IMR-90 (cell line): ENCODE data around the gene ZBTB47. TPM values are rescaled to one million over a fixed set of nuclear protein-coding genes. Genes with fewer than 3 reads are reported as not detected.

Source experiments
- ATAC-seq: fragments of 200-7000 bp; cut with Tn5 transposase; 2 replicates; pipeline ENCODE4 v1.9.1; 2020; ENCODE audit warnings: low read depth, mild to moderate bottlenecking, moderate library complexity
- BruUV-seq: library from RNA; stranded (reverse); fragments of 400-500 nt; replicated peaks from 2 replicates; lab custom pipeline; 2021; lab: Mats Ljungman, UMichigan
- CTCF ChIA-PET: fragments of 300-600 bp; formaldehyde crosslinking; extraction: SDS; loops from one replicate; lab custom pipeline; 2021; ENCODE audit warnings: antibody characterized with exemption; lab: Yijun Ruan, JAX
- POLR2A ChIA-PET: fragments of 300-600 bp; sonication (Branson Sonifier 250); formaldehyde crosslinking; loops from one replicate; lab custom pipeline; 2022; ENCODE audit warnings: antibody characterized with exemption; ENCODE audit not compliant: unreplicated experiment; lab: Charles Lee
- DNase-seq: peaks from one replicate; pipeline ENCODE4 v3.0.0; 2013
- H2AFZ ChIP-seq: replicated peaks from 2 replicates; pipeline ENCODE3; 2013; ENCODE audit warnings: low read length, mild to moderate bottlenecking; ENCODE audit not compliant: poor library complexity
- H2AK5ac ChIP-seq: 2 replicates; pipeline ENCODE4 v1.6.1; 2013; ENCODE audit warnings: low read depth, low read length, inconsistent platforms
- H2AK9ac ChIP-seq: replicated peaks from 2 replicates; pipeline ENCODE3; 2013; ENCODE audit warnings: mild to moderate bottlenecking, low read depth, low read length, moderate library complexity; ENCODE audit not compliant: poor library complexity
- H2BK120ac ChIP-seq: 2 replicates; pipeline ENCODE4 v1.6.1; 2013; ENCODE audit warnings: low read depth, low read length, inconsistent platforms
- H2BK15ac ChIP-seq: 3 replicates; pipeline ENCODE4 v1.6.1; 2013; ENCODE audit warnings: low read depth, low read length, inconsistent platforms
- H2BK20ac ChIP-seq: 2 replicates; pipeline ENCODE4 v1.6.1; 2013; ENCODE audit warnings: low read depth, mild to moderate bottlenecking, inconsistent platforms, low read length, moderate library complexity
- H2BK5ac ChIP-seq: 2 replicates; pipeline ENCODE4 v1.6.1; 2013; ENCODE audit warnings: mild to moderate bottlenecking, low read depth, low read length, inconsistent platforms; ENCODE audit not compliant: poor library complexity, severe bottlenecking
- H3K14ac ChIP-seq: replicated peaks from 2 replicates; pipeline ENCODE4 v1.6.1; 2013; ENCODE audit warnings: low read depth, low read length, inconsistent platforms
- H3K18ac ChIP-seq: 2 replicates; pipeline ENCODE4 v1.6.1; 2013; ENCODE audit warnings: low read depth, low read length, control low read depth
- H3K23ac ChIP-seq: 2 replicates; pipeline ENCODE4 v1.6.1; 2013; ENCODE audit warnings: low read depth, low read length, inconsistent platforms
- H3K27ac ChIP-seq: 2 replicates; pipeline ENCODE4 v1.5.1; 2013; ENCODE audit warnings: mild to moderate bottlenecking, control low read depth, low read length; ENCODE audit not compliant: insufficient read depth
- H3K27me3 ChIP-seq: 2 replicates; pipeline ENCODE4 v1.6.1; 2013; ENCODE audit warnings: low read length; ENCODE audit not compliant: control insufficient read depth, insufficient read depth
- H3K36me3 ChIP-seq: 2 replicates; pipeline ENCODE4 v1.6.1; 2013; ENCODE audit warnings: low read length, mixed read lengths; ENCODE audit not compliant: control insufficient read depth, insufficient read depth
- H3K4ac ChIP-seq: 2 replicates; pipeline ENCODE4 v1.6.1; 2013; ENCODE audit warnings: low read depth, low read length, inconsistent platforms
- H3K4me1 ChIP-seq: 2 replicates; pipeline ENCODE4 v1.6.1; 2013; ENCODE audit warnings: low read length, mixed read lengths; ENCODE audit not compliant: control insufficient read depth, insufficient read depth
- H3K4me2 ChIP-seq: 2 replicates; pipeline ENCODE4 v1.6.1; 2013; ENCODE audit warnings: low read depth, mild to moderate bottlenecking, control low read depth, low read length, moderate library complexity
- H3K4me3 ChIP-seq: 2 replicates; pipeline ENCODE4 v1.5.1; 2013; ENCODE audit warnings: low read depth, mild to moderate bottlenecking, control low read depth, low read length, moderate library complexity; ENCODE audit not compliant: insufficient read depth
- H3K56ac ChIP-seq: 2 replicates; pipeline ENCODE4 v1.6.1; 2013; ENCODE audit warnings: low read length, inconsistent platforms; ENCODE audit not compliant: insufficient read depth; ENCODE audit errors: extremely low read depth
- H3K79me1 ChIP-seq, 2 experiments: 2 replicates each; pipeline ENCODE4 v1.6.1; 2013; ENCODE audit warnings: low read length in 2 of 2, inconsistent platforms in 1 of 2, low read depth in 1 of 2
- H3K9ac ChIP-seq: 2 replicates; pipeline ENCODE4 v1.6.1; 2013; ENCODE audit warnings: low read depth, low read length, control low read depth
- H3K9me1 ChIP-seq: 2 replicates; pipeline ENCODE4 v1.6.1; 2013; ENCODE audit warnings: low read length, inconsistent platforms; ENCODE audit not compliant: insufficient read depth
- H3K9me3 ChIP-seq: 2 replicates; pipeline ENCODE4 v1.6.1; 2013; ENCODE audit warnings: low read length; ENCODE audit not compliant: control insufficient read depth, insufficient read depth
- H4K20me1 ChIP-seq: 2 replicates; pipeline ENCODE4 v1.6.1; 2013; ENCODE audit warnings: low read length, inconsistent platforms; ENCODE audit not compliant: insufficient read depth
- H4K5ac ChIP-seq: 2 replicates; pipeline ENCODE4 v1.6.1; 2013; ENCODE audit warnings: mild to moderate bottlenecking, low read depth, low read length, control low read depth
- H4K8ac ChIP-seq, 2 experiments: 2 replicates each; pipeline ENCODE4 v1.6.1; 2013; ENCODE audit warnings: low read depth in 2 of 2, low read length in 2 of 2, control low read depth in 1 of 2, inconsistent platforms in 1 of 2
- H4K91ac ChIP-seq: 2 replicates; pipeline ENCODE4 v1.6.1; 2013; ENCODE audit warnings: low read depth, low read length, inconsistent platforms; ENCODE audit not compliant: insufficient read depth
- RCOR1 ChIP-seq: IDR thresholded peaks from 2 replicates; pipeline ENCODE4 v1.6.1; 2012; ENCODE audit warnings: mild to moderate bottlenecking, low read length, improper control_type of control experiment; ENCODE audit not compliant: insufficient replicate concordance
- RFX5 ChIP-seq: IDR thresholded peaks from 2 replicates; pipeline ENCODE4 v1.8.0; 2012; ENCODE audit warnings: low read depth, mild to moderate bottlenecking, low read length, moderate library complexity
- WGBS, 2 experiments: methylation state at CpG; one replicate each; pipeline versions ENCODE4 v1.1.5 to v1.1.7; 2013; ENCODE audit warnings: missing lambda C conversion rate in 2 of 2; ENCODE audit not compliant: insufficient read length in 1 of 2; ENCODE audit errors: extremely low coverage in 2 of 2; 5-methylcytosine and 5-hydroxymethylcytosine counted together
- dilution Hi-C: fragments of 300-500 bp; cut with HindIII; formaldehyde crosslinking; loops from one replicate; pipeline ENCODE4 v1.14.3; 2018; ENCODE audit warnings: low sequenced_read_pairs; ENCODE audit not compliant: unreplicated experiment
- in situ Hi-C: fragments of 300-500 bp; cut with MboI; formaldehyde crosslinking; loops from 3 replicates; pipeline ENCODE4 v1.14.3; 2019; ENCODE audit warnings: low sequenced_read_pairs, inconsistent platforms, mixed read lengths
- intact Hi-C: fragments of 100-400 bp; cut with micrococcal nuclease; formaldehyde crosslinking; loops from 2 replicates; pipeline ENCODE4 v1.10.0; 2022
- polyA plus RNA-seq, 3 experiments: library from polyadenylated mRNA; depleted of rRNA; stranded (reverse); fragments of >200 nt; gene quantifications; 2 replicates each; pipeline ENCODE4 v1.2.3, GENCODE V29; 2012; ENCODE audit warnings: low replicate concordance in 1 of 3
- total RNA-seq: library from RNA; depleted of rRNA; stranded (reverse); fragments of >200 nt; gene quantifications from 2 replicates; pipeline ENCODE4 v1.2.3, GENCODE V29; 2012

ZBTB47 gene
- total and polyA plus RNA-seq, 2 of the 4 experiments (the other 2 are of a cell fraction) = 10.9 to 16.8 TPM

DNA sequence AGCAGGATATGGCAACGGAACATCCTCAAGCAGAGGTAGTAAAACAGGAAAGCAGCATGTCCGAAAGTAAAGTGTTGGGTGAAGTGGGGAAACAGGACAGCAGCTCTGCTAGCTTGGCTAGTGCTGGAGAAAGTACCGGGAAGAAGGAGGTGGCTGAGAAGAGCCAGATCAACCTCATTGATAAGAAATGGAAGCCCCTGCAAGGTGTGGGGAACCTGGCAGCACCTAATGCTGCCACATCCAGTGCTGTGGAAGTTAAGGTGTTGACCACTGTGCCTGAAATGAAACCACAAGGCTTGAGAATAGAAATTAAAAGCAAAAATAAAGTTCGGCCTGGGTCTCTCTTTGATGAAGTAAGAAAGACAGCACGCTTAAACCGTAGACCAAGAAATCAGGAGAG, 14.3 kb upstream of the ZBTB47 start:
- Histone ChIP-seq H4K8ac (no peak overlapping the region), H3K14ac (no peak overlapping the region), H2AK5ac (no peak overlapping the region), H2AFZ (no peak overlapping the region), H3K4me3 (no peak overlapping the region), H3K27ac (no peak overlapping the region), H3K9me1 (0 out of 2 replicates have a peak, but pooled peaks cover 4% of the 10 kb centered on the region), H3K4ac (no peak overlapping the region), H2BK120ac (no peak overlapping the region), H3K56ac (no peak overlapping the region), H3K4me2 (no peak overlapping the region), H3K27me3 (no peaks in the 10 kb centered on the region), H3K4me1 (no peaks in the 10 kb centered on the region), H4K91ac (no peak overlapping the region), H2BK15ac (no peak overlapping the region), H2BK5ac (no peak overlapping the region), H2BK20ac (no peak overlapping the region), H3K79me1 (peaks cover 27 to 40% of the 10 kb centered on the region in 2 experiments), H3K36me3 (peaks cover 51% of the 10 kb centered on the region), H3K23ac (no peak overlapping the region), H3K9ac (no peak overlapping the region), H3K18ac (no peak overlapping the region), H4K5ac (no peak overlapping the region), H4K20me1 (peaks cover 6% of the 10 kb centered on the region; the same call in 1 of the 2 replicates), H2AK9ac (no peak overlapping the region), H3K9me3 (no peaks in the 10 kb centered on the region)
- no TSS peak for BruUV-seq
- dilution Hi-C loops = no loop called here
- intact Hi-C loops = loop anchor here (5.0 kb wide), 1 partner anchor 37 kb away; the partner anchor contains the start of gene NKTR
- ATAC-seq (no peak), DNase-seq (no peak)
- POLR2A ChIA-PET = no interaction called here
- TF ChIP-seq RCOR1 (no peak), RFX5 (no peak)
- WGBS, 2 experiments = 100% methylated on average over 2 of the region's 6 CpGs; no CpG with 5 or more reads in 1 of the 2 experiments
- in situ Hi-C loops = no loop called here
- CTCF ChIA-PET = no interaction called here
